ENCODE data around the gene INSR. TPM values are rescaled to one million over a fixed set of nuclear protein-coding genes. Genes with fewer than 3 reads are reported as not detected.
A peak's percentile ranks its signal among the peaks of the same experiment; 100 is the strongest.

INSR gene
- total RNA-seq, 4 donors from 2014 or later, result 150 to 420 (median 196) TPM

GRCh38 chr19:7172794-7173193 is 121.4 kb downstream of the INSR start:
- Histone ChIP-seq H3K36me3 (peaks cover 0 to 69% (median 5%) of the 10 kb centered on the region in 3 donors), H3K4me3 (no peak overlapping the region), H3K27ac (no peak overlapping the region), H3K9me3 (no peaks in the 10 kb centered on the region), H3K4me1 (peaks cover 0 to under 1% (median 0%) of the 10 kb centered on the region in 4 donors), H3K27me3 (no peaks in the 10 kb centered on the region)
- no peak for TF ChIP-seq CTCF (IDR thresholded peaks at IDR 0.05)
- no peak for TF ChIP-seq EP300 (IDR thresholded peaks at IDR 0.05)
- no peak for TF ChIP-seq POLR2A (IDR thresholded peaks at IDR 0.05)
- no peak for DNase-seq (ENCODE audit: low spot score in 2 of 2)
- 95 to 97% methylated on average over 4 of the region's 4 CpGs for WGBS, 2 donors

GRCh38 chr19:7170983-7171382 is 123.2 kb downstream of the INSR start:
- TF ChIP-seq POLR2A (IDR thresholded peaks at IDR 0.05) (no peak), CTCF (IDR thresholded peaks at IDR 0.05) (no peak), EP300 (IDR thresholded peaks at IDR 0.05) (no peak)

GRCh38 chr19:7168941-7169340 is 125.3 kb downstream of the INSR start:
- no peak overlapping the region for H3K4me3 ChIP-seq
- DNase-seq (ENCODE audit: low spot score in 2 of 2), result no peak
- H3K27ac ChIP-seq, result no peak overlapping the region
- TF ChIP-seq EP300 (IDR thresholded peaks at IDR 0.05) (no peak), CTCF (IDR thresholded peaks at IDR 0.05) (no peak), POLR2A (IDR thresholded peaks at IDR 0.05) (no peak)
- H3K27me3 ChIP-seq, result no peaks in the 10 kb centered on the region
- H3K36me3 ChIP-seq, result peaks cover 0 to 98% (median 5%) of the 10 kb centered on the region in 3 donors
- H3K9me3 ChIP-seq, result no peaks in the 10 kb centered on the region
- 91 to 93% methylated on average over 6 of the region's 6 CpGs for WGBS, 2 donors
- H3K4me1 ChIP-seq, result no peaks in the 10 kb centered on the region

More at GRCh38 chr19:7170983-7171382, 123.2 kb downstream of the INSR start:
- H3K36me3 ChIP-seq, result peaks cover 0 to 88% (median 5%) of the 10 kb centered on the region in 3 donors
- DNase-seq (ENCODE audit: low spot score in 2 of 2), result no peak
- no peaks in the 10 kb centered on the region for H3K9me3 ChIP-seq
- no peak overlapping the region for H3K4me3 ChIP-seq
- no peaks in the 10 kb centered on the region for H3K4me1 ChIP-seq
- no peak overlapping the region for H3K27ac ChIP-seq
- H3K27me3 ChIP-seq, result no peaks in the 10 kb centered on the region

- WGBS, 2 donors, result 78 to 99% methylated on average over 4 of the region's 4 CpGs
- Histone ChIP-seq H3K4me1 (no peaks in the 10 kb centered on the region), H3K9me3 (no peaks in the 10 kb centered on the region), H3K27me3 (no peaks in the 10 kb centered on the region), H3K27ac (no peak overlapping the region), H3K4me3 (no peak overlapping the region), H3K36me3 (peaks cover 0 to 91% (median 15%) of the 10 kb centered on the region in 3 donors)
- TF ChIP-seq POLR2A (IDR thresholded peaks at IDR 0.05) (no peak), CTCF (IDR thresholded peaks at IDR 0.05) (no peak), EP300 (IDR thresholded peaks at IDR 0.05) (no peak)
- DNase-seq (ENCODE audit: low spot score in 2 of 2), result no peak
These were observed 132.9 kb downstream of the INSR start for GRCh38 chr19:7161292-7161691.

GRCh38 chr19:7159105-7159933 is 134.9 kb downstream of the INSR start:
- DNase-seq (ENCODE audit: low spot score in 2 of 2), result no peak
- H3K9me3 ChIP-seq, result no peaks in the 10 kb centered on the region
- peak overlapping the region in 2 of 4 donors; percentile 31 to 46 for H3K27ac ChIP-seq
- no peaks in the 10 kb centered on the region for H3K4me1 ChIP-seq
- WGBS, 2 donors, result 62 to 67% methylated on average over 18 of the region's 18 CpGs
- H3K4me3 ChIP-seq, result no peak overlapping the region
- TF ChIP-seq CTCF (IDR thresholded peaks at IDR 0.05) (no peak), EP300 (IDR thresholded peaks at IDR 0.05) (peak in 1 of 2 donors; percentile 38), POLR2A (IDR thresholded peaks at IDR 0.05) (no peak)
- no peaks in the 10 kb centered on the region for H3K27me3 ChIP-seq
- peaks cover 0 to 84% (median 15%) of the 10 kb centered on the region in 3 donors for H3K36me3 ChIP-seq
